Measurements from ENCODE around the gene OCRL.

Gene OCRL

DNA sequence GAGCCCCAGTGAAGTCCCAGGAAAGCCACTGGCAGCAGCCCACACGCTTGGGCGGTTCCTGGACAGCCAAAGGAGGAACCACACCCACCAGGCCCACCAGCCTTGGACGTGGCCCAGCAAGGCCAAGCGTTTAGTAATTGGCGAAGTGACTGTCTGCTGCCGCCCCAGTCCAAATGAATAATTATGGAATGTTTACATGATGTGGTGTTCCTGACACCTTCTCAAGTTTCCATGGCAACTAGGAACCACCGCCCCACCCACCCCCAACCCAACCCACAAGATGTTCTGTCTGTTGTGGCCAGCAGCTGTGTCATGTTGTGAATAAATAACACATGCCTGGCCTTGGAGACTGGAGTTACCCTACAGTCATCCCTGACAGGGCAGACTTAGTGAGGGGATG is 92.4 kb downstream of the OCRL start:
- peaks cover 0 to 5% of the 10 kb centered on the region in 2 donors for H3K27me3 ChIP-seq (ENCODE audit: control insufficient read depth in 1 of 2, insufficient read depth in 2 of 2, low read length in 2 of 2)
- no peak overlapping the region for H3K27ac ChIP-seq (ENCODE audit: low read length)
- no peaks in the 10 kb centered on the region for H3K4me1 ChIP-seq (ENCODE audit: control insufficient read depth, insufficient read depth, low read length)
- no peak overlapping the region for H3K4me3 ChIP-seq (ENCODE audit: low read length in 2 of 2)
- H3K9ac ChIP-seq (ENCODE audit: low read length in 2 of 2): no peak overlapping the region
- H3K36me3 ChIP-seq (ENCODE audit: control insufficient read depth in 2 of 2, insufficient read depth in 2 of 2, low read length in 2 of 2): no peaks in the 10 kb centered on the region
- H3K9me3 ChIP-seq (ENCODE audit: control insufficient read depth in 2 of 2, low read length in 2 of 2): no peaks in the 10 kb centered on the region

- no peaks in the 10 kb centered on the region for H3K9me3 ChIP-seq (ENCODE audit: control insufficient read depth in 2 of 2, low read length in 2 of 2)
- H3K4me3 ChIP-seq (ENCODE audit: low read length in 2 of 2): no peak overlapping the region
- H3K27me3 ChIP-seq (ENCODE audit: control insufficient read depth in 1 of 2, insufficient read depth in 2 of 2, low read length in 2 of 2): peaks cover 0 to 7% of the 10 kb centered on the region in 2 donors
- H3K27ac ChIP-seq (ENCODE audit: low read length): no peak overlapping the region
- no peaks in the 10 kb centered on the region for H3K36me3 ChIP-seq (ENCODE audit: control insufficient read depth in 2 of 2, insufficient read depth in 2 of 2, low read length in 2 of 2)
- no peak overlapping the region for H3K9ac ChIP-seq (ENCODE audit: low read length in 2 of 2)
- peaks cover 2% of the 10 kb centered on the region for H3K4me1 ChIP-seq (ENCODE audit: control insufficient read depth, insufficient read depth, low read length)
Measured at GRCh38 chrX:129634541-129634940, 94.5 kb downstream of the OCRL start.

- Histone ChIP-seq H3K27ac (ENCODE audit: low read length) (no peak overlapping the region), H3K4me3 (ENCODE audit: low read length in 2 of 2) (no peak overlapping the region), H3K9me3 (ENCODE audit: control insufficient read depth in 2 of 2, low read length in 2 of 2) (peaks cover 0 to under 1% of the 10 kb centered on the region in 2 donors), H3K9ac (ENCODE audit: low read length in 2 of 2) (no peak overlapping the region), H3K36me3 (ENCODE audit: control insufficient read depth in 2 of 2, insufficient read depth in 2 of 2, low read length in 2 of 2) (no peaks in the 10 kb centered on the region), H3K4me1 (ENCODE audit: control insufficient read depth, insufficient read depth, low read length) (peaks cover 2% of the 10 kb centered on the region), H3K27me3 (ENCODE audit: control insufficient read depth in 1 of 2, insufficient read depth in 2 of 2, low read length in 2 of 2) (peaks cover 0 to 7% of the 10 kb centered on the region in 2 donors)
Measured at GRCh38 chrX:129636175-129636681, 96.2 kb downstream of the OCRL start.

DNA sequence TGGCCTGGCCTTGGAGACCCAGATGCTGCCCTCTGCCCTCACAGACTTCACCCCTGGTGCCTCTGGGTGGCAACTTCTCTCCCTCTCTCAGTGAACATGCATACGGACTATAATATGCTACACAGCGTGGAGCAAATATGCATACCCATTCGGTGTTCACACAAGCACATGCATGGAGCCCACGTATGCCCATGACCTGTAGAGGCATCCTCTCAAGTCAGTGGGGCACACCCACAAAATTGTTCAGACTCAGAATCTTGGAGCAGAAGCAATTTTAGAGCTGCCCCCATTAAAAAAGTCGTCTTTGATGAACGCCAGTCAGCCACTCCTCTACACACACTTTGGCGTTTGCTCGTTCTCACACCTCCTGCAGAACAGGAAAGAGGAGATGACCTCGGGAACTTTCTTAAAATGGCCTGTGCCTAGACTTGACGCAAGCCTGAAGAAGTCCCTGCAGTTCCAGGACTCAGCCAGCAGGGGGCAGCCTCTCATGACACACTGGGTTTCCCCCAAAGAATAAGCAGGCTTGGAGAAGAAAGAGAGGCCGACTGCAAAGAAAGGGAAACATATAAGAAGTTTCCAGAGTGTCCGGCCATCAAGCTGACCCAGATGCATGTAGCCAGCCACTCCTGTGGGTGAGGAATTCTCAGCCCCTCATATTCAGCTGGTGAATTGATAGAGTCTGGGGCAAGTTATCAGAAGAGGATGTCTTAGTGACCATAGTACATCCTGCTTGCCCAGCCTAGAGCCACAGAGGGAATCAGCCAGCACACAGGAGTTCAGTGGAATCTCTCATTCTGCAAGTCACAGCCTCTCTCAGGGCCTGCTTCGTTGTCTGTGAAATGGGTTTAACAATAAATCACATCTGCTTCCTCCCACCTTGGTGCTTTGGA is 97.4 kb downstream of the OCRL start:
- H3K27me3 ChIP-seq (ENCODE audit: control insufficient read depth in 1 of 2, insufficient read depth in 2 of 2, low read length in 2 of 2): peaks cover 0 to 7% of the 10 kb centered on the region in 2 donors
- no peaks in the 10 kb centered on the region for H3K36me3 ChIP-seq (ENCODE audit: control insufficient read depth in 2 of 2, insufficient read depth in 2 of 2, low read length in 2 of 2)
- H3K9ac ChIP-seq (ENCODE audit: low read length in 2 of 2): no peak overlapping the region
- H3K27ac ChIP-seq (ENCODE audit: low read length): no peak overlapping the region
- no peak overlapping the region for H3K4me3 ChIP-seq (ENCODE audit: low read length in 2 of 2)
- H3K4me1 ChIP-seq (ENCODE audit: control insufficient read depth, insufficient read depth, low read length): peaks cover 2% of the 10 kb centered on the region
- H3K9me3 ChIP-seq (ENCODE audit: control insufficient read depth in 2 of 2, low read length in 2 of 2): peaks cover 0 to 3% of the 10 kb centered on the region in 2 donors

GRCh38 chrX:129638917-129639316 is 98.9 kb downstream of the OCRL start:
- Histone ChIP-seq H3K9me3 (ENCODE audit: control insufficient read depth in 2 of 2, low read length in 2 of 2) (peaks cover 0 to 3% of the 10 kb centered on the region in 2 donors), H3K27ac (ENCODE audit: low read length) (no peak overlapping the region), H3K27me3 (ENCODE audit: control insufficient read depth in 1 of 2, insufficient read depth in 2 of 2, low read length in 2 of 2) (peaks cover 0 to 7% of the 10 kb centered on the region in 2 donors), H3K4me3 (ENCODE audit: low read length in 2 of 2) (no peak overlapping the region), H3K36me3 (ENCODE audit: control insufficient read depth in 2 of 2, insufficient read depth in 2 of 2, low read length in 2 of 2) (no peaks in the 10 kb centered on the region), H3K9ac (ENCODE audit: low read length in 2 of 2) (no peak overlapping the region), H3K4me1 (ENCODE audit: control insufficient read depth, insufficient read depth, low read length) (peaks cover 2% of the 10 kb centered on the region)

DNA sequence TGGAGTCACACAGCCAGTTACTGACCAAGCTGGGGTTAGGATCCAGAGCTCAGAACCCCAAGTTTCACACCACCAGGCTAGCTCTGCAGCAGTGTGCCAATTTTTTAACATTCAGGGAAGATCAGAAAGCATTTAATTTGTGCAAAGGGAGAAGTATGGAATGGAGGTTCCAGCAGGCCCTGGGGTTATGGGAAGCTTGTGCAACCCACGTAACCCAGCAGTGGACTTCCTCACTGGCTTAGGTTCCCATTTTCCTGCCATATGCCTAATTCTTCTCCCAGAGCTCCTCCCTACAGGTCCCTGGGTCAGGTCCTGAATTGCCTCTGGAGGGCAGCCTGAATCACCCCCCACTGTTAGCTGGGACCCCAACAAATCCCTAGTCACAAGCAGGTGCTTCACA is 100.7 kb downstream of the OCRL start:
- Histone ChIP-seq H3K9me3 (ENCODE audit: control insufficient read depth in 2 of 2, low read length in 2 of 2) (peaks cover 0 to 3% of the 10 kb centered on the region in 2 donors), H3K4me1 (ENCODE audit: control insufficient read depth, insufficient read depth, low read length) (peaks cover 2% of the 10 kb centered on the region), H3K27me3 (ENCODE audit: control insufficient read depth in 1 of 2, insufficient read depth in 2 of 2, low read length in 2 of 2) (peaks cover 0 to 4% of the 10 kb centered on the region in 2 donors), H3K4me3 (ENCODE audit: low read length in 2 of 2) (no peak overlapping the region), H3K9ac (ENCODE audit: low read length in 2 of 2) (no peak overlapping the region), H3K27ac (ENCODE audit: low read length) (no peak overlapping the region), H3K36me3 (ENCODE audit: control insufficient read depth in 2 of 2, insufficient read depth in 2 of 2, low read length in 2 of 2) (no peaks in the 10 kb centered on the region)

DNA sequence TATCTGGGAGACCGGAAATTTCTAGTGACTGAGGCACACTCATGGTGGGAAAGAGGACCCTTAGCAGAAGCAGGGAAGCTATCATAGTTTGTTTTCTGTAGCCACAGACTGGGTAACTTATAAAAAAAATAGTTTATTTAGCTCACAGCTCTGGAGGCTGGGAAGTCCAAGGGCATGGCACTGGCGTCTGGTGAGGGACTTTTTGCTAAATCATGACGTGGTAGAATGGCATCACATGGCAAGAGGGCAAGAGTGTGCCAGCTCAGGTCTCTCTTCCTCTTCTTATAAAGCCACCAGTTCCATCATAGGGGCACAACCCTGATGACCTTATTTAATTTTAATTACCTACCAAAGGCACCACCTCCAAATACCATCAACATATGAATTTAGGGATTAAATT is 101.4 kb downstream of the OCRL start:
- peaks cover 2% of the 10 kb centered on the region for H3K4me1 ChIP-seq (ENCODE audit: control insufficient read depth, insufficient read depth, low read length)
- H3K9me3 ChIP-seq (ENCODE audit: control insufficient read depth in 2 of 2, low read length in 2 of 2): peaks cover 0 to 3% of the 10 kb centered on the region in 2 donors
- no peak overlapping the region for H3K27ac ChIP-seq (ENCODE audit: low read length)
- no peak overlapping the region for H3K9ac ChIP-seq (ENCODE audit: low read length in 2 of 2)
- H3K27me3 ChIP-seq (ENCODE audit: control insufficient read depth in 1 of 2, insufficient read depth in 2 of 2, low read length in 2 of 2): peaks cover 0 to 4% of the 10 kb centered on the region in 2 donors
- H3K36me3 ChIP-seq (ENCODE audit: control insufficient read depth in 2 of 2, insufficient read depth in 2 of 2, low read length in 2 of 2): no peaks in the 10 kb centered on the region
- H3K4me3 ChIP-seq (ENCODE audit: low read length in 2 of 2): no peak overlapping the region

DNA sequence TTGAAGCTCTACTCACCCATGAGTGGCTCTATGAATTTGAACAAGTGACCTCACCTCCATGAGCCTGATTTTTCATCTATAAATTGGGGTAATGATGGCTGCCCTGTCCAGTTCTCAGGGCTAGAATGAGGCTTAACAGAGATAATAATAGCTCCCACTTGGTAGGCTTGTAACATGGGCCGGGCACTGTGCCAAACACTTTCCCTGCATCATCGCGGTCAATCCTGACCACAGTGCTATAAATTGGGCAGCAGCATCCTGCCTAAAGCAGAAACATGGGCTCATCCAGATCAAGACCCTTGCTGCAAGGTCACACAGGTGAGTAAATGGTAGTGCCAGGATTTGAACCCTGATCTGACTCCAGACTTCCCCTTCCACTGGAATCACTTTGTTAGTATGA is 101.9 kb downstream of the OCRL start:
- Histone ChIP-seq H3K9ac (ENCODE audit: low read length in 2 of 2) (no peak overlapping the region), H3K4me1 (ENCODE audit: control insufficient read depth, insufficient read depth, low read length) (peaks cover 2% of the 10 kb centered on the region), H3K36me3 (ENCODE audit: control insufficient read depth in 2 of 2, insufficient read depth in 2 of 2, low read length in 2 of 2) (no peaks in the 10 kb centered on the region), H3K27ac (ENCODE audit: low read length) (no peak overlapping the region), H3K27me3 (ENCODE audit: control insufficient read depth in 1 of 2, insufficient read depth in 2 of 2, low read length in 2 of 2) (peaks cover 0 to 3% of the 10 kb centered on the region in 2 donors), H3K4me3 (ENCODE audit: low read length in 2 of 2) (no peak overlapping the region), H3K9me3 (ENCODE audit: control insufficient read depth in 2 of 2, low read length in 2 of 2) (peaks cover 0 to 3% of the 10 kb centered on the region in 2 donors)
